Measurements from ENCODE around the gene FBRSL1. TPM values are rescaled to one million over a fixed set of nuclear protein-coding genes. Genes with fewer than 3 reads are reported as not detected.

Gene FBRSL1
- total RNA-seq, 1 donor from 2014 or later = 75.8 TPM

GRCh38 chr12:132478845-132479244, 11.1 kb upstream of the FBRSL1 start:
- Mint-ChIP-seq H3K4me3 (no peak overlapping the region), H3K4me1 (ENCODE audit: low read depth) (peaks cover 23% of the 10 kb centered on the region), H3K9me3 (no peaks in the 10 kb centered on the region), H3K27me3 (ENCODE audit: insufficient read depth) (peaks cover 2% of the 10 kb centered on the region), H3K36me3 (ENCODE audit: low read depth) (no peaks in the 10 kb centered on the region), H3K27ac (no peak overlapping the region)
- no peak for DNase-seq (ENCODE audit: low spot score)
- intact Hi-C loops (cut with micrococcal nuclease) = loop anchor here (1.0 kb wide), 1 partner anchor 9 kb away; no protein-coding TSS in a partner anchor

GRCh38 chr12:132479291-132479690, 10.7 kb upstream of the FBRSL1 start:
- intact Hi-C loops (cut with micrococcal nuclease) = no loop called here
- DNase-seq (ENCODE audit: low spot score) = no peak
- no peaks in the 10 kb centered on the region for H3K36me3 Mint-ChIP-seq (ENCODE audit: low read depth)
- no peak overlapping the region for H3K27ac Mint-ChIP-seq
- peaks cover 23% of the 10 kb centered on the region for H3K4me1 Mint-ChIP-seq (ENCODE audit: low read depth)
- H3K9me3 Mint-ChIP-seq = no peaks in the 10 kb centered on the region
- peaks cover 2% of the 10 kb centered on the region for H3K27me3 Mint-ChIP-seq (ENCODE audit: insufficient read depth)
- no peak overlapping the region for H3K4me3 Mint-ChIP-seq

GRCh38 chr12:132479938-132480622, 9.9 kb upstream of the FBRSL1 start:
- H3K27ac Mint-ChIP-seq = no peak overlapping the region
- H3K4me1 Mint-ChIP-seq (ENCODE audit: low read depth) = peaks cover 23% of the 10 kb centered on the region
- H3K9me3 Mint-ChIP-seq = no peaks in the 10 kb centered on the region
- no peak for DNase-seq (ENCODE audit: low spot score)
- intact Hi-C loops (cut with micrococcal nuclease) = no loop called here
- H3K27me3 Mint-ChIP-seq (ENCODE audit: insufficient read depth) = peaks cover 2% of the 10 kb centered on the region
- no peaks in the 10 kb centered on the region for H3K36me3 Mint-ChIP-seq (ENCODE audit: low read depth)
- no peak overlapping the region for H3K4me3 Mint-ChIP-seq

GRCh38 chr12:132480623-132481132, 9.3 kb upstream of the FBRSL1 start:
- Mint-ChIP-seq H3K36me3 (ENCODE audit: low read depth) (no peaks in the 10 kb centered on the region), H3K4me1 (ENCODE audit: low read depth) (peaks cover 23% of the 10 kb centered on the region), H3K9me3 (no peaks in the 10 kb centered on the region), H3K27ac (no peak overlapping the region), H3K4me3 (no peak overlapping the region), H3K27me3 (ENCODE audit: insufficient read depth) (peaks cover 2% of the 10 kb centered on the region)
- DNase-seq (ENCODE audit: low spot score) = no peak
- intact Hi-C loops (cut with micrococcal nuclease) = no loop called here

GRCh38 chr12:132481345-132481744, 8.6 kb upstream of the FBRSL1 start:
- H3K27ac Mint-ChIP-seq = no peak overlapping the region
- intact Hi-C loops (cut with micrococcal nuclease) = no loop called here

GRCh38 chr12:132481771-132482745, 7.9 kb upstream of the FBRSL1 start:
- intact Hi-C loops (cut with micrococcal nuclease) = no loop called here
- Mint-ChIP-seq H3K36me3 (ENCODE audit: low read depth) (no peaks in the 10 kb centered on the region), H3K4me3 (no peak overlapping the region), H3K9me3 (no peaks in the 10 kb centered on the region), H3K4me1 (ENCODE audit: low read depth) (peaks cover 14% of the 10 kb centered on the region), H3K27me3 (ENCODE audit: insufficient read depth) (peaks cover 2% of the 10 kb centered on the region), H3K27ac (no peak overlapping the region)
- DNase-seq (ENCODE audit: low spot score) = no peak

More at GRCh38 chr12:132481345-132481744, 8.6 kb upstream of the FBRSL1 start:
- DNase-seq (ENCODE audit: low spot score) = no peak
- peaks cover 2% of the 10 kb centered on the region for H3K27me3 Mint-ChIP-seq (ENCODE audit: insufficient read depth)
- peaks cover 17% of the 10 kb centered on the region for H3K4me1 Mint-ChIP-seq (ENCODE audit: low read depth)
- no peaks in the 10 kb centered on the region for H3K9me3 Mint-ChIP-seq
- no peaks in the 10 kb centered on the region for H3K36me3 Mint-ChIP-seq (ENCODE audit: low read depth)
- H3K4me3 Mint-ChIP-seq = no peak overlapping the region

- Mint-ChIP-seq H3K4me1 (ENCODE audit: low read depth) (peaks cover 21% of the 10 kb centered on the region), H3K4me3 (no peak overlapping the region), H3K27ac (no peak overlapping the region), H3K9me3 (no peaks in the 10 kb centered on the region), H3K36me3 (ENCODE audit: low read depth) (no peaks in the 10 kb centered on the region), H3K27me3 (ENCODE audit: insufficient read depth) (peaks cover 2% of the 10 kb centered on the region)
- no peak for DNase-seq (ENCODE audit: low spot score)
- intact Hi-C loops (cut with micrococcal nuclease) = no loop called here
These were observed 7.2 kb upstream of the FBRSL1 start for GRCh38 chr12:132482771-132483170.

- DNase-seq (ENCODE audit: low spot score) = no peak
- Mint-ChIP-seq H3K4me3 (no peak overlapping the region), H3K27me3 (ENCODE audit: insufficient read depth) (peaks cover 2% of the 10 kb centered on the region), H3K4me1 (ENCODE audit: low read depth) (peaks cover 21% of the 10 kb centered on the region), H3K9me3 (no peaks in the 10 kb centered on the region), H3K36me3 (ENCODE audit: low read depth) (no peaks in the 10 kb centered on the region), H3K27ac (no peak overlapping the region)
- intact Hi-C loops (cut with micrococcal nuclease) = no loop called here
These were observed 6.7 kb upstream of the FBRSL1 start for GRCh38 chr12:132483208-132483607.

GRCh38 chr12:132483612-132484011, 6.3 kb upstream of the FBRSL1 start:
- intact Hi-C loops (cut with micrococcal nuclease) = no loop called here
- Mint-ChIP-seq H3K27ac (no peak overlapping the region), H3K36me3 (ENCODE audit: low read depth) (no peaks in the 10 kb centered on the region), H3K4me3 (no peak overlapping the region), H3K4me1 (ENCODE audit: low read depth) (peaks cover 25% of the 10 kb centered on the region), H3K27me3 (ENCODE audit: insufficient read depth) (peaks cover 2% of the 10 kb centered on the region), H3K9me3 (no peaks in the 10 kb centered on the region)
- no peak for DNase-seq (ENCODE audit: low spot score)

GRCh38 chr12:132484183-132484890, 5.6 kb upstream of the FBRSL1 start:
- H3K36me3 Mint-ChIP-seq (ENCODE audit: low read depth) = no peaks in the 10 kb centered on the region
- peaks cover 27% of the 10 kb centered on the region for H3K4me1 Mint-ChIP-seq (ENCODE audit: low read depth)
- H3K4me3 Mint-ChIP-seq = no peak overlapping the region
- DNase-seq (ENCODE audit: low spot score) = no peak
- H3K27me3 Mint-ChIP-seq (ENCODE audit: insufficient read depth) = peaks cover 2% of the 10 kb centered on the region
- intact Hi-C loops (cut with micrococcal nuclease) = no loop called here
- no peaks in the 10 kb centered on the region for H3K9me3 Mint-ChIP-seq
- no peak overlapping the region for H3K27ac Mint-ChIP-seq

GRCh38 chr12:132484891-132485441, 5.0 kb upstream of the FBRSL1 start:
- no peak overlapping the region for H3K4me3 Mint-ChIP-seq
- H3K27me3 Mint-ChIP-seq (ENCODE audit: insufficient read depth) = peaks cover 2% of the 10 kb centered on the region
- intact Hi-C loops (cut with micrococcal nuclease) = loop anchor here (5.0 kb wide), 1 partner anchor 402 kb away; the partner anchor contains the start of gene CHFR
- no peaks in the 10 kb centered on the region for H3K36me3 Mint-ChIP-seq (ENCODE audit: low read depth)
- peaks cover 24% of the 10 kb centered on the region for H3K4me1 Mint-ChIP-seq (ENCODE audit: low read depth)
- no peak overlapping the region for H3K27ac Mint-ChIP-seq
- no peak for DNase-seq (ENCODE audit: low spot score)
- no peaks in the 10 kb centered on the region for H3K9me3 Mint-ChIP-seq

- H3K4me3 Mint-ChIP-seq = no peak overlapping the region
- peaks cover 24% of the 10 kb centered on the region for H3K4me1 Mint-ChIP-seq (ENCODE audit: low read depth)
- peaks cover 2% of the 10 kb centered on the region for H3K27me3 Mint-ChIP-seq (ENCODE audit: insufficient read depth)
- H3K36me3 Mint-ChIP-seq (ENCODE audit: low read depth) = no peaks in the 10 kb centered on the region
- DNase-seq (ENCODE audit: low spot score) = no peak
- no peaks in the 10 kb centered on the region for H3K9me3 Mint-ChIP-seq
- intact Hi-C loops (cut with micrococcal nuclease) = loop anchor here (5.0 kb wide), 1 partner anchor 402 kb away; the partner anchor contains the start of gene CHFR
- peak overlapping the region; percentile 23 for H3K27ac Mint-ChIP-seq
These were observed 4.3 kb upstream of the FBRSL1 start for GRCh38 chr12:132485619-132486018.
